Suppressor macrophage (primary cell): ENCODE measurements around the gene GALC.
A peak's percentile ranks its signal among the peaks of the same experiment; 100 is the strongest.

Experiments
- DNase-seq, 4 experiments: peaks; one replicate each; pipeline ENCODE4 v3.0.0-alpha.2; 2020 to 2022

Gene GALC

GRCh38 chr14:87952307-87953094 lies 40.5 kb downstream of the GALC start:
- DNase-seq: no peak

DNA sequence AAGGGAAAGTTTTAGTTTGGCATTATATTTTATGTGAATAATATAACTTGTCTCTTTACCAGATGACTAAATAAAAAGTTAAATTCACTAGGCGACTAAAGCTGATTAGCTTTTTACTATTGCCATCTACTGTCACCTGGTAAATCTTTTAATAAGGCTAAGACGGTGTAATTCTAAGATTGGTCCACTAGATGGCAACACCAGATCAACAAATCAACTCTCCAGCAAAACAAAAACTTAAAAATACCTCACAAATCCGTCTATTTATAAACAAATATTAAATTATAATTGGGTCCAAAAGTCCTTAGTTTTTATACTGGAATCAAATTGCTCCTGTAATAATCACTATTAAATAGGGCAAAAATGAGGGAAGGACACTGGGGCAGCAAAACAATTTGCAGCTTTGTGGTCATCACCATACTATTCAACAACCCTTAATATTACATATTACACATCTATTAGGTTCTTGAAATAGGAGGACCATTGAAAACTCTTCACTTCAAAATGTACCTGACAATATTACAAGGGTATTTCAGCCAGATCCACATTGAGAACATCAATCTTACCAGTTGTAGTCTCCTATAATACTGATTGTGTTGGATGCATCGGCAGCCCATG lies 47.9 kb downstream of the GALC start:
- DNase-seq: peak; percentile 37 to 69 (median 60)

DNA sequence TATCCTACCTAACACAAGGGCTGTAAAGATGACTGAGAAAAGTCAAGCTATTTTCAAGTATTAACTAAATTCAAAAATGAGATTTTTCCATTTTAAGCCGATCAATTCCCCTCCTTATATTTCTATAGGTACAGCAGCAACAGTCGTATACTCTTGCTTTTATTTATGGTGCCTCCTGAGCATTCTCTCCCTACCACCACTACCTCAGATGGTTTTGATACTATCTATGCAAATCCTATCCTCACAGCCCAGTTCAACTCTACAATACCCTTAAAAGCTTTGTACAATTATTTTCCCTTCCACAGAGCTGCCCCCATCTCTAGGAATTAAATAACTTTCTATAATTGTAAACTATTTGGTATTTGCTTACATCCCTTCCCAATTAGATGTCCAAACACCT lies 52.1 kb downstream of the GALC start:
- DNase-seq: no peak

DNA sequence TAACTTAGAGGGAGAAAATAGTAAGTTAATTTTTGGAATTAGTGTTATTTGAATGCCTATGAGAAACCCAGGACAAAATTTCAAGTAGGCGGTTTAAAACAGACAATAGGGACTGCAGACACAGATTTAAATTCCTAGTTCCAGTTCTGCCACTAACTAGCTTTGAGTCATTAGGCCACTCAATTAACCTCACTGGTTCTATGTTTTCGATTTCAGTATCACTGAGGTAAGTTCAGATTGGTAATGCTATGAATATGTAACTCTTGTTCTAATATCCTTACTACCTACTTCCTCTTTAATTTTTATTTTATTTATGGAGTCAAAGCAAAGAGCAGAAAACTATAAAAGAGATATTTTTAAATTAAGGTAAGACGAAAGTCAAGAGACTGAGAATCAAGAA lies 52.6 kb downstream of the GALC start:
- no peak for DNase-seq

DNA sequence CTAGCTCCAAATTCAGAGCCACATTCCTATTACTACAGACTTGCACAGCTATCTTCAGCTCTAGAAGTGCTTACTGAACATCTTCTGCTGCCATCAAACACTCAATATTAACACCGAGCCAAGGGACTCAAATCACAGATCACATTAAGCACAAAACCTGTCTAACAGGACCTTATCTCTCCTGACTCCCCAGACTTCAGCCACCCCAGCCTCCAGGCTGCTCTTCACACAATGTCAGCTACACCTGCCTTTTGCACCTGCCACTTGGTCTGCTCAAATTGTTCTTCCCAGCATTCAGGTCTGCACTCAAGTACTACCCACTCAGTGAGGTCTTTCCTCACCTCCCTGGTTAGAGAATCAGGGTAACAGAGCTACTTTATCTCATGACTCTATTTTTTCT lies 57.1 kb downstream of the GALC start:
- no peak for DNase-seq

GRCh38 chr14:87935081-87935828 lies 57.7 kb downstream of the GALC start:
- DNase-seq: no peak

DNA sequence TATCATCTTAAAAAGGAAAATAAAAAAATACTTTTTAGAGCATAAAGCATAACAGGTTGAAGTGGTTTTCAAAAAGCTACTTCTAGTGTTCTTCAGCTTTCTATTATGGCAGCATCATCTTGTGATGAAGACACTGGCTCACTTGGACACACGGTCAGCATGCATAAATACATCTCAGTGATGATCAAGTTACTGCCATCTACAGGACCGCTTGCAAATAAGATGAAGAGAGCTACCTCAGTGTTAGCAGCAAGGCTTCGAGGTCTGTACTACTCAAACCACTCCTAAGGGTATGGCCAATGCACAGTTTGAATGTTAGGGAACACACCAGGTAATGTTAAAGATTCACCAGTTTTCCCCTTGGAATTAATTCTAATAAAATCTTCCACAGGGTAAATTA lies 58.8 kb downstream of the GALC start:
- no peak for DNase-seq

- DNase-seq: no peak
Measured at GRCh38 chr14:87916886-87917275, 76.1 kb downstream of the GALC start.

- no peak for DNase-seq
Measured at GRCh38 chr14:87916103-87916885, 76.7 kb downstream of the GALC start.

DNA sequence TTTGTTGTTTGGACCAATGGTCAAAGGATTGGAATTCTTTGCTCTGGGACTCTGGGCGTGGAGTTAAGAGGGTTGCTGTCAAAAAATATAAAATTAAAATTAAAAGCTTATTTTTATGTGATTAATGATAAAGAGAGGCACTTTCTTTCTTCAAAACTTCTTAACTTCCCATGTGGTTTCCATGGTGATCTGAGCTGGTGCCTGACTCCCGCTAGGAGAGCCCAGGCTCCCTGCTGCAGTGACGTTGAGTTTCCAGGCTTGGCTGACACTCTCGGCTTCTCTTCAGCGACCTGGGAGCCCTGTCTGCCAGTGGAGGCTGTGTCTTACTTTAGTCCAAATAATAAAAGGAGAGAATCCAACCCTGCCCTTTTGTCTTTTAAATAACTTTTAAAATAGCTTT lies 84.4 kb downstream of the GALC start:
- DNase-seq: no peak

DNA sequence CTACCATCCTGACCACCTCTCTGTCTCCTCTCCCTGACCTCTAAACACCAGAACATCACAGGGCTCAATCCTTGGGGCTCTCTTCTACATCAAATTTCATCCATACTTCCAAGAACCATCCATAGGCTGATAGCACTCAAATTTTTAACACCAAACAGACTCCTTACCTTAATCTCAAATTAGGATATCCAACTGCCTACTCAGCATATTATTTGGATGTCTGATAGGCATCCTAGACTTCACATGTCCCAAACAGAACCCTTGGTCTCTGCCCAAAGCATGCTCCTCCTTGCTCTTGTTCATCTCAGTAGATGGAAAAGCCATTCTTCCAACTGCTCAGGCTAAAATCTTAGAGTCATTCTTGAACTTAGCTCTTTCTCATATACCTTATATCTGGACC lies 91.3 kb downstream of the GALC start:
- DNase-seq: no peak

DNA sequence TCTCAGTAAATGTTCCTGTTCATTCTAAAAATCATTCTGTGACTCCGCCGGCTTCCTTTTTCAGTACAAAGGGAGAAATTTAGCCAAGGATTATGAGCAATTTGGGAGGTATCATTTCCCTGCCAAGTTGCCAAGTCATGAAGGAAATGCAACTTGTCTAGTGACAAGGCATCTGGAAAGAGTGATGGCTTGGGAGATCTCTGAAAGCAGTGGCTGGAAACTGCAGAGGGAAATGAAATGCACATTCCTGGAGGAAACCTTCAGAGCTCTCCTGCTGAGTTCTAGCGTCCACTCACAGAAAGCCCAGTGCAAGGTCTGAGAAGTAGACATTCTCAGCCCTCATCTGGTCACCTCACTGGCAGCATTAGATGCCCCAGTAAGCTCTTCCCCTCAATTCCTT lies 91.7 kb downstream of the GALC start:
- DNase-seq: no peak

DNA sequence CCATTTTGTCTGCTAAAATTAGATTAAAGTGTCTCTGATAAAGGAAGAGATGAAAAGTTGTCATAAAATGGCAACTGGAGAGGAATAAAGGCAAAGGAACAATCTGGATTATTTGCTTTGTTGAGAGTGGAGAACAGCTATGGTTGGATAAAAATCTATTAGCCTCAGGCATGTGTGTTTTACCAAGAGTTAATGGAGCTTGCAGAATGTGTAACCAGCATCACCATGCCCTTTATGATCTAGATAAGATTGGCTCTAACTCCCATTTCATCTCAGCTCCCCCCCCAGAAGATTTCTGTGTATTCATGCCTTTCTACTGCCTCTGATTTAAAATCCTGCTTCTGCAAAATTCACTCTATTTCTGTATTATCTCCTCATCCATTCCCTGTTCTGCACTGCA lies 93.8 kb downstream of the GALC start:
- no peak for DNase-seq

GRCh38 chr14:87898301-87898700 lies 94.7 kb downstream of the GALC start:
- no peak for DNase-seq

DNA sequence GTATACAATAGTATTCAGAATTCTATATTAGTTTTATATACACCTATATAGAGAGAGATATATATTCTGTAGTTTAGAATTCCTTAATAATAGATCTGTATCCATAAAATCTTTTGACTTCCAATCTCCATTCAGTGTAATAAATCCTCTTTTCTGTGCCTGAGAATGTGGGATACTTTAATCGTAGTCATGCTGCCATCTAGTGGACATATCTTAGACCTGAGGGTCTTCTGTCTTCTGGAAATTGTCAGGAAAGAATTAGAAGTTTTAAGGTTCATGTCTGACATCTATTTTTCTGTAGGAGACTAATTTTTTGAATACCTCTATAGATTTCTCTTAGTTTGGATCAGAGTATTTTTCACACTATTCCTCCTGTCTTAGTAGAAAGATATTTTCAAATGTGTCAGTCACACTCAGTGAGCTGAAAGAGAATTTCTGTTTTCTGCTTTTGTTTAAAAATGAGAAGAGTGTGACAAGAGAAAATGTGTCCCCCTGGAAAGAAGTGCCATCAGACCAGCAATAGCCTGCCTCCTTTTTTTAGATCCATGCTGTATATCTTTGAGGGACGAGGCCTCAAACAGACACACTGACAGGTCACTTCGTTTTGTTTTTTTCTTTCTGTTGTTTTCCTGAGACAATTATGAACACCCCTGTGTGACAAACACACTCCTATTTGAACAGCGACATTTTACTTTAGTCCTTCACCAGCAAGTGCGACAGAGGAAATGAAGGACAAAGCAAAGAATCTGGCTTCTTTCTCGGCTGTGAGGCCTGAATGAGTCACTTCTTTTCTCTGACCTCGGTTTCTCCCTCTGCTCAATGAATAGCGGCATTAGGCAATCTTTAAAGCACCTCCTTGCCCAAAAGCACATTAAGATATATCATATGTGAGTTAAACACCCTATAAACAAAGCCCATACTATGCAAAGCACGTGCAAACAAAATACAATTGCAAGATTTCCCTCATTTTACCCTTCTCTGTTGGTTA lies 96.3 kb downstream of the GALC start:
- peak; percentile 51 to 79 (median 60) for DNase-seq

DNA sequence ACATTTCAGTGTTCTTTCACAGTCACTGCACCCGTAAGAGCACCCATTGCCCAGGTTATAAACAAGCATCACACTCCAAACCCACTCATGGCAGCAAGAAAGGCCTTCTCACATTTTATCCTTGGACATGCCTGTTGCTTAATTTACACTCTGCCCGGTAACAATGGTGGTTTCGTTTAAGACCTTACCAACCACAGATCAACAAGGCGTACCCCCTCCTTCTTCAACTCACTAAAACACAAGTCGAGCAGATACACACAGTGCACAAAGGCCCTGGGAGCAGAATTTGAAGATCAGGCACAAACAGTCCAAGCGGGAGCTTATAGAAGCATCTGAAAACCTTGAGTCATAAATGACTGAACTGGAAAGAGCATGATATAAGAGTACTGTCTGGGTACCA lies 98.1 kb downstream of the GALC start:
- DNase-seq: no peak

GRCh38 chr14:87892763-87893162 lies 100.2 kb downstream of the GALC start:
- DNase-seq: no peak

- peak; percentile 27 to 51 (median 39) for DNase-seq
Measured at GRCh38 chr14:87888136-87888999, 104.6 kb downstream of the GALC start.

DNA sequence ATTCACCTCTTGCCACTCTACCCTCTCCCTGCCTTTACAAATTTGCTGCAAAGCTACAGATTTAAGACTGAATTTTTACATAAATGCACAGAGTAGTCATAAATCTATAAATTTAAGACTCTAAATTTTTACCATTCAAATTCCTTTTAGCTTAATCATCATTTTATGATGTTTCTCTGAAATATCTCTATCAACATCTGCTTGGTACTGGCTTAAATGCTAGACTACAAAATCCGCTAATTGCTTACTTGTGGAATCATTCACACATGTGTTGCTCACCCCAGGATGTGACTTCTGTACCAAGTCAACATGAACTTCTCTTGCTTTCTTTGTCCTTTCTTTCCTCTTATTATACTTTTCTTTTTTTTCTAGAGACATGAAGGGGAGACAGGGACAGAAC lies 109.2 kb downstream of the GALC start:
- DNase-seq: no peak
